Measurements from ENCODE around the gene TMEM200C.

Gene TMEM200C

GRCh38 chr18:5895299-5895875 lies at the start of gene TMEM200C:
Gene TMEM200C, minus strand, starts transcription at chr18:5895522. Its CDS starts 3,459 bp downstream, at chr18:5892063.
- H3K9me3 Mint-ChIP-seq, result no peaks in the 10 kb centered on the region
- H3K27ac Mint-ChIP-seq (ENCODE audit: low read depth), result no peak within 1 kb of the TSS
- no peaks in the 10 kb centered on the region for H3K36me3 Mint-ChIP-seq (ENCODE audit: insufficient read depth)
- peak within 1 kb of the TSS; percentile 29 for H3K4me3 Mint-ChIP-seq
- H3K27me3 Mint-ChIP-seq, result peaks cover 76% of the 10 kb centered on the region
- ATAC-seq (replicated peaks; ENCODE audit: extremely low read depth, poor library complexity, severe bottlenecking), result no peak
- H3K4me1 Mint-ChIP-seq, result no peaks in the 10 kb centered on the region
- no peak for DNase-seq (ENCODE audit: low spot score in 2 of 2)

DNA sequence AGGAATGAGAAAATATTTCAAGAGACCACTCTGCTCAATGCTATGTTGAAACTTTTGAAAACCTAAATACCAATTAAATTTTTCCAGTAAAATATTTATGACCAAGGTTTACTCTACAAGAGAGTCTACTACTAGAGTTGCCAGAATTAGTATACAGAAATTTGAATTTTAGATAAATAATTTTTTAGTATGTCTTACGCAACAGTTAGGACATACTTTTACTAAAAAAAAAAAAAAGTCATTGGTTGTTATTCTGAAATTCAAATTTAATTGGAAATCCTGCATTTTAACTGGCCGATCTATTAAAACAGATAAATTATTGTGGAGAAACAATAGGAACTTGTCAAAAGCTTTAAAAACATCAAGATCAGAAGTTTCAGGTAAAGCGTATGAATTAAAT lies 49.1 kb upstream of the TMEM200C start:
- Mint-ChIP-seq H3K4me1 (no peaks in the 10 kb centered on the region), H3K27ac (ENCODE audit: low read depth) (no peak overlapping the region)

GRCh38 chr18:5943514-5943913 lies 48.2 kb upstream of the TMEM200C start:
- DNase-seq (ENCODE audit: low spot score in 2 of 2) (no peak), ATAC-seq (replicated peaks; ENCODE audit: extremely low read depth, poor library complexity, severe bottlenecking) (no peak)
- Mint-ChIP-seq H3K27me3 (no peaks in the 10 kb centered on the region), H3K4me3 (no peak overlapping the region), H3K27ac (ENCODE audit: low read depth) (no peak overlapping the region), H3K9me3 (peaks cover 5% of the 10 kb centered on the region), H3K4me1 (no peaks in the 10 kb centered on the region), H3K36me3 (ENCODE audit: insufficient read depth) (no peaks in the 10 kb centered on the region)

More for the DNA sequence above, 49.1 kb upstream of the TMEM200C start:
- Mint-ChIP-seq H3K9me3 (peaks cover 5% of the 10 kb centered on the region), H3K27me3 (no peaks in the 10 kb centered on the region), H3K4me3 (no peak overlapping the region), H3K36me3 (ENCODE audit: insufficient read depth) (no peaks in the 10 kb centered on the region)
- DNase-seq (ENCODE audit: low spot score in 2 of 2) (no peak), ATAC-seq (replicated peaks; ENCODE audit: extremely low read depth, poor library complexity, severe bottlenecking) (no peak)

DNA sequence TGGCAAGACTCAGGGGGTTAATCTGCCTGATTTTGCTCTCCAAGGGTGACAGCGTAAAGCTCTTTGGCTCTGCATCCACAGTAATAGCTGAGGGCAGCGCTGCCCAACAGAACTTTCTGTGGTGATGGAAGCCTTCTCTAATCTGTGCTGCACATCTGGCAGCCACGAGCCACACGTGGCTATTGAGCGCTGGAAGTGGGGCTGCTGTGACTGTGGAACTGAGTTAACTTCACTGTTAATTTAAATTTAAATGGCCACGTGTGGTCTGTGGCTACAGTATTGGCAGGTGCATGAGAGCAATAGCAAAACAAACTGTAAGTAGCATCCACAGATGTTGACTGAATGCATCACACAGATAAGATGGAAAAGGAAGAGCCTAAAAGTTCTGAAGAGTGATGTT lies 47.3 kb upstream of the TMEM200C start:
- ATAC-seq (replicated peaks; ENCODE audit: extremely low read depth, poor library complexity, severe bottlenecking) (no peak), DNase-seq (ENCODE audit: low spot score in 2 of 2) (no peak)
- no peak overlapping the region for H3K27ac Mint-ChIP-seq (ENCODE audit: low read depth)
- no peaks in the 10 kb centered on the region for H3K36me3 Mint-ChIP-seq (ENCODE audit: insufficient read depth)
- H3K9me3 Mint-ChIP-seq, result peaks cover 2% of the 10 kb centered on the region
- H3K4me3 Mint-ChIP-seq, result no peak overlapping the region
- no peaks in the 10 kb centered on the region for H3K4me1 Mint-ChIP-seq
- no peaks in the 10 kb centered on the region for H3K27me3 Mint-ChIP-seq

GRCh38 chr18:5941890-5942289 lies 46.6 kb upstream of the TMEM200C start:
- DNase-seq (ENCODE audit: low spot score in 2 of 2) (no peak), ATAC-seq (replicated peaks; ENCODE audit: extremely low read depth, poor library complexity, severe bottlenecking) (no peak)
- Mint-ChIP-seq H3K27me3 (no peaks in the 10 kb centered on the region), H3K4me1 (no peaks in the 10 kb centered on the region), H3K27ac (ENCODE audit: low read depth) (no peak overlapping the region), H3K4me3 (no peak overlapping the region), H3K9me3 (no peaks in the 10 kb centered on the region), H3K36me3 (ENCODE audit: insufficient read depth) (no peaks in the 10 kb centered on the region)

DNA sequence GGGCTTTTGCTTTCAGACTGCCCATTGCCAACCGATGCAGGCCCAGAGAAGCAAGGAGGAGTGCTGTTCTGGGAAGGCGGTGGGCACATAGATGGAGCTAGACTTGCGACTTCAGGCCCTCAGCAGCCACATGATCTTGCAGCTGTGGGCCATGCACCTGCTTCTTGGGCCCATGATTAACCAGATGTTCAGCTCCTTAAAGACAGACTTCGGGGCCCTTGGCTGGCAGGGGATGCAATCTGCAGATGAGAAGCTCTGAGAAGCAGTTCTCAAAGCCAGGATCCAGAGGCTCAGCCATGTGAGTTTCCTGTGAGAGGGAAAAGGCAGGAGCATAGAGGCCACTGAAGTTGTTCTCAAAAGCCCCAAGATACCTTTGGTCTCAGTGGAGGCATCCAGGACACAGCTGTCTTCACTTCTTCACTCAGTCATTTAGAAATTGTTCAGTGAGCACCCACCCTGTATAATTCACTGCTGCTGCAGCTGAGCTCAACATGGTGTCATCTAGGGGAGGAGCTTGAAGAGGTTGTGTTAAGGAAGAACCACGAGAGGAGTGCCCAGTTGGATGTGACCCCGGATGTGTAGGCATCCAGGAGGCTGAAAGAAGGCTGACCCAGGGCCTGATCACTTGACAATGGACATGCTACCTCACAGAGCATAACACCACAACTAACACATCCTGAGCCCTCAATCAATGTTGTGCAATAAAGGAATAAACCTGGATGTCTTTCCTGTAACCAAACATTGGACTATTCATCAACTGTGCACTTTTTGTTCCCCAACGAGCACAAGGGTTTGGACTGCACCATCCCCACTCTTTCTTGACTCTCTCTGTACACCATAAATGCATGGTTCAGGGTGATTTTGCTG lies 44.7 kb upstream of the TMEM200C start:
- no peak for ATAC-seq (replicated peaks; ENCODE audit: extremely low read depth, poor library complexity, severe bottlenecking)
- Mint-ChIP-seq H3K27ac (ENCODE audit: low read depth) (no peak overlapping the region), H3K36me3 (ENCODE audit: insufficient read depth) (no peaks in the 10 kb centered on the region)

DNA sequence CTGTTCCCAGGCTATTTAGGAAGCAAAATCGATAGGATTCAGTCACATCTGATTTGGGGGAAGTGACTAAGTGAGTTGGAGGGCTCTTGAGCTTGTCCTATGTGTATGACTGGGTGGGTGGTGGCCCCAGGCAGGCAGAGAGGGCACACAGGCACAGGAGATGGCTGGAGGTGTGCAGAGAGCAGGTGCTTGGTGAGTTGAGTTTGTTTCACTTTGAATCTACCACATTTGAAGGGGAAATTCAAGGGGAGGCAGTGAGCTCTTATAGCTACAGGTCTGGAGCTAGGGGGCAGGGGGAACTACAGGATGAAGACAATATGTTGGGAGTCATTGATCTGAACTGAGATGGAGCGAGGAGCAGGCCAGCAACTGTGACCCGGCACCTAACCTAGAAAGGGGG lies 42.5 kb upstream of the TMEM200C start:
- Mint-ChIP-seq H3K27ac (ENCODE audit: low read depth) (no peak overlapping the region), H3K9me3 (peaks cover 6% of the 10 kb centered on the region), H3K36me3 (ENCODE audit: insufficient read depth) (no peaks in the 10 kb centered on the region), H3K4me1 (no peaks in the 10 kb centered on the region), H3K27me3 (no peaks in the 10 kb centered on the region), H3K4me3 (no peak overlapping the region)
- DNase-seq (ENCODE audit: low spot score in 2 of 2), result no peak
- ATAC-seq (replicated peaks; ENCODE audit: extremely low read depth, poor library complexity, severe bottlenecking), result no peak

More for the DNA sequence above, 44.7 kb upstream of the TMEM200C start:
- Mint-ChIP-seq H3K4me3 (no peak overlapping the region), H3K27me3 (no peaks in the 10 kb centered on the region), H3K9me3 (no peaks in the 10 kb centered on the region), H3K4me1 (no peaks in the 10 kb centered on the region)
- no peak for DNase-seq (ENCODE audit: low spot score in 2 of 2)

GRCh38 chr18:5937121-5937520 lies 41.8 kb upstream of the TMEM200C start:
- Mint-ChIP-seq H3K9me3 (peaks cover 6% of the 10 kb centered on the region), H3K27ac (ENCODE audit: low read depth) (no peak overlapping the region), H3K36me3 (ENCODE audit: insufficient read depth) (no peaks in the 10 kb centered on the region), H3K4me1 (no peaks in the 10 kb centered on the region), H3K27me3 (no peaks in the 10 kb centered on the region), H3K4me3 (no peak overlapping the region)
- ATAC-seq (replicated peaks; ENCODE audit: extremely low read depth, poor library complexity, severe bottlenecking), result no peak
- DNase-seq (ENCODE audit: low spot score in 2 of 2), result no peak

DNA sequence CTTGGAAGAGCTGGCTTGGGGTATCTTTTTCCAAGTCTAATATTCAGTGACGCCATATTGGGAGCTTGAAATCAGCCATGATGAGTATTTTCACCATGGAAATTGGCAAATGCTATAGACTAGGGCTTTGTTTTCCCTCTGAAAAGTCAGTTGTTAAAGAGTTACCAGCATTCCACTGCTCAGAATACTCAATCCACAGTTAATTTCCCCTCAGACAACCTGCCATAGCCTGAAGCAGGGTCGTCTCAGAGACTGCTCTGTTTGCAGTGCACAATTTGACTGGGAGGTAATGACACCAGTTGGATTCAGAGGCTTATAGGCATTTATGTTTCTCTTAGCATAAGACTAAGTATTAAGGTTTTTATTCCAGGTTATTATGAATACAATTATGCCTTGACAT lies 35.5 kb upstream of the TMEM200C start:
- Mint-ChIP-seq H3K27ac (ENCODE audit: low read depth) (no peak overlapping the region), H3K27me3 (no peaks in the 10 kb centered on the region), H3K4me1 (no peaks in the 10 kb centered on the region), H3K36me3 (ENCODE audit: insufficient read depth) (no peaks in the 10 kb centered on the region), H3K4me3 (no peak overlapping the region), H3K9me3 (peaks cover 22% of the 10 kb centered on the region)
- DNase-seq (ENCODE audit: low spot score in 2 of 2) (no peak), ATAC-seq (replicated peaks; ENCODE audit: extremely low read depth, poor library complexity, severe bottlenecking) (no peak)

- ATAC-seq (replicated peaks; ENCODE audit: extremely low read depth, poor library complexity, severe bottlenecking), result no peak
- H3K4me3 Mint-ChIP-seq, result no peak overlapping the region
- DNase-seq (ENCODE audit: low spot score in 2 of 2), result no peak
- peaks cover 7% of the 10 kb centered on the region for H3K27me3 Mint-ChIP-seq
- no peaks in the 10 kb centered on the region for H3K4me1 Mint-ChIP-seq
- no peak overlapping the region for H3K27ac Mint-ChIP-seq (ENCODE audit: low read depth)
- H3K9me3 Mint-ChIP-seq, result peaks cover 8% of the 10 kb centered on the region
- no peaks in the 10 kb centered on the region for H3K36me3 Mint-ChIP-seq (ENCODE audit: insufficient read depth)
These were observed 23.0 kb upstream of the TMEM200C start for GRCh38 chr18:5918205-5918858.

GRCh38 chr18:5914951-5915350 lies 19.6 kb upstream of the TMEM200C start:
- H3K27ac Mint-ChIP-seq (ENCODE audit: low read depth), result no peak overlapping the region
- H3K4me3 Mint-ChIP-seq, result no peak overlapping the region
- ATAC-seq (replicated peaks; ENCODE audit: extremely low read depth, poor library complexity, severe bottlenecking) (no peak), DNase-seq (ENCODE audit: low spot score in 2 of 2) (no peak)
- H3K36me3 Mint-ChIP-seq (ENCODE audit: insufficient read depth), result no peaks in the 10 kb centered on the region
- H3K4me1 Mint-ChIP-seq, result no peaks in the 10 kb centered on the region
- H3K27me3 Mint-ChIP-seq, result peaks cover 7% of the 10 kb centered on the region
- H3K9me3 Mint-ChIP-seq, result peaks cover 8% of the 10 kb centered on the region

DNA sequence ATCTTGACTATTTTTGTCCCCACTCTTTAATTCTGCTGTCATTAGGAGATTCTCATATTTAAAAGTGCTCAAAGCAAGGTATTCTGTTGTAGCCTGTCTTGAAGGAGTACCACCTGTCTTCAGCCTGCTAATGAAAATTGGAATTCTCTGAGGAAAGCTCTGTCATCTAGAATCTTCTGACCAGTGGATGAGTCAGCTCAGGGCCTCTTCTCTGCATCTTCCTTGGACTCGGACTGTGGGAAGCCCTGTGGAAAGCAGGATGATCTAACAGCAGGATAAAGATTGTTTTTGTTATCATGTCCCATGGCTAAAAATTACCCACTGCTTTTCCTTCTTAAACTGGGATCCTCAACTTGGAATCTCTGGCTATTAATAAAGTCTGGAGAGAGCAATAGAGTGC lies 18.7 kb upstream of the TMEM200C start:
- Mint-ChIP-seq H3K9me3 (peaks cover 8% of the 10 kb centered on the region), H3K27me3 (peaks cover 7% of the 10 kb centered on the region), H3K27ac (ENCODE audit: low read depth) (no peak overlapping the region), H3K36me3 (ENCODE audit: insufficient read depth) (no peaks in the 10 kb centered on the region), H3K4me3 (no peak overlapping the region), H3K4me1 (no peaks in the 10 kb centered on the region)
- DNase-seq (ENCODE audit: low spot score in 2 of 2) (no peak), ATAC-seq (replicated peaks; ENCODE audit: extremely low read depth, poor library complexity, severe bottlenecking) (no peak)

GRCh38 chr18:5912566-5912965 lies 17.2 kb upstream of the TMEM200C start:
- ATAC-seq (replicated peaks; ENCODE audit: extremely low read depth, poor library complexity, severe bottlenecking), result no peak
- Mint-ChIP-seq H3K27me3 (peaks cover 2% of the 10 kb centered on the region), H3K4me3 (no peak overlapping the region), H3K9me3 (peaks cover 4% of the 10 kb centered on the region), H3K27ac (ENCODE audit: low read depth) (no peak overlapping the region), H3K4me1 (no peaks in the 10 kb centered on the region), H3K36me3 (ENCODE audit: insufficient read depth) (no peaks in the 10 kb centered on the region)
- DNase-seq (ENCODE audit: low spot score in 2 of 2), result no peak
